Cortex of kidney (tissue), 1 donor: ENCODE data around the gene ANXA5.

Source experiments
- DNase-seq: peaks from one replicate; lab custom pipeline; 2025; lab: John Stamatoyannopoulos, UW

ANXA5 gene

DNA sequence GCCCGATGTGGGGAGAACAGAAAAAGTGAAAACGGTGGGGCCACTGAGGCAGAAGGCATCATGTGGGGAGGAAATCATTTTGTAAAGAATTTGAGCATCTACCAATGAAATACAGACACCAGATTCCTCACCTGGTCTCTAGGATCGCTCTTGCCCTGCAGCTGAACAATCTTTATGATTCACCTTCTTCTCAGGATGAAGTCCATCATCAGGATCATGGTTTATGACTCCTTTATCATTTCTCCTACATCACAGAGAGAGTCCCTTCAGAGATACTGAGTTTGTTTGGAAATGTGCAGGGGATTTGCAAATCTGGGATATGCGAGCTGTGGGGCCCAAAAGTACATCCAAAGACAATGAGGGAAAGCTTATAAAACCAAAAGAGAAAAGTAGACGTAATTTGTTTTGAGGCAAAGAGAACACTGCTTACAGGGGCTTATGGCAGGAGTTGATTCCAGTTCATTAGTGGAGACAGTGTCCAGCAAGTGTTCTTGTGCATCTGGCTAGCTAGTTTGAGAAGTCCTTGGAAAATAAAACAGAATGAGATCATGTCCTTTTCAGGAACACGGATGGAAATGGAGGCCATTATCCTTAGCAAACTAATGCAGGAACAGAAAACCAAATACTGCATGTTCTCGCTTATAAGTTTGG lies 15.3 kb upstream of the ANXA5 start:
- no peak for DNase-seq

DNA sequence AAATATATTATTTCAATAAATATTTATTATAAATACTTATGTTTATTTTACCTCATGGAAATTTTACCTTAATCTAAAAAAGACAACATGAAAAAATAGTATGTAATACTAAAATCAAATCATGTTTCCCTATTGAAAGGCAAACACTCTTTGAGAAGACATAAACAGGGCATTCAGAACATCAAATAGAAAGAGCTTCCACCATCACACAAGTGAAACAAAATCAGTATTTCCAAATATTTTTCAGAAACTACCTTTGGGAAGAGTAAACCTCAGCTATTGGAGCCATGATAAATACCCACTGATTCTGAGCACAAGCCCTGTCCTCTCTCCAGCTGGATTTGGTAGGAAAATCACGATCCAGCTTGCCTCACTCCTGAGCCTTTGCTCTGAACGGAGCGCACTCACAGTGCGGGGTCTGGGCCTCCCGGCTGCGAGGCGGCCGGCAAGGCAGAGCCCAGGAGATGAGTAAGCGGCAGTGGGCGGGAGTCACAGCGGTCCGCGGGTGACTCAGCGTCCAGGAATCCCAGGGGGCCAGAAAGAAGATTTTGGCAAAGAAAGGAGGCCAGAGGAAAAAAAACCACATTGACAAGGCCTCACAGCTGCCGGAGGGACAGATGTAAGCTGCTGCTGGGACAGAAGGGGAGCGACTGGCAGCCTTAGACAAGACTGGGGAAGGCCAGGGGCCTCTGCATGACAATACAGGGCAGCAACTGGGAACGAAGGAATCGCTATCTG lies 14.7 kb upstream of the ANXA5 start:
- no peak for DNase-seq

DNA sequence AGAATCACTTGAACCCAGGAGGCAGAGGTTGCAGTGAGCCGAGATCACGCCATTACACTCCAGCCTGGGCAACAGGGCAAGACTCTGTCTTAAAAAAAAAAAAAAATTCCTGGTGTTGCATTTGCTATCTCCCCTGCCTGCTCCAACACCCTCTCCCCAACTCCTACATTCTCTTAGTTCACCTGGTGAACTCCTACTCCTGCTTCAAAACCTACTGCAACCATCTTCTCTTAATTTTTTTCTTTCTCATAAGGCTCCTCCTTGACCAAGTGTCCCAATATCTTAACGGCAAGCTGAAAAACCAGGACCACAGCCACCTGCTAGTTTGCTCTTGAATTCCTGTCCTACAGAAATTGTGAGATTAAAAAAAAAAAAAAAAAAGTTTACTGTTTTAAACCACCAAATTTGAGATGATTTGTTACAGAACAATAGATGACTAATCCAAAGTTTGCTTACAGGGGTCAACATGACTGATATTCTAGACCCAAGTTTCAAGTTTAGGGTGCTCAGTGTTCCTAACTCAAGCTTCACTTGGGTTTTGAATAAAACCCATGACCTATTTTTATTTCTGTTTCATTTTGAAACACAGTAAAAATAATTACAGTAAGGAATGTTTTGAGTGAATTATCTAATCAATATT lies 13.1 kb upstream of the ANXA5 start:
- DNase-seq: no peak

DNA sequence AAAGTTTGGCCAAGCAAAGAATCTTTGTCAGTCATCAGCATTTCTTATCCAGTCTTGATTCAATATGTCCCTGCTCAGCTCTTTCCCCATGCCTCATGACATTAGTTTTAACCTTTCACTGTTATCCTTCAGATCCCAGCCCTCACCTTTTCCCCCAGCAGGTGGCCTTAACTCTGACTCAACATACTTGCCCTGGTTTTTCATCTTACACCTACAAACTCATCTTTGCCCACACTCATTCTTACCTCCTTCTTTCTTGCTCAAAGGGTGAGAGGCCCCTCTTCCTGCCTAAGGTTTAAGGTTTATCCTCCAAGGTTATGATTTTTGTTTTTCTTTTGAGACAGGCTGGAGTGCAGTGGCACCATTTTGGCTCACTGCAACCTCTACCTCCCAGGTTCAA lies 10.6 kb upstream of the ANXA5 start:
- no peak for DNase-seq

DNA sequence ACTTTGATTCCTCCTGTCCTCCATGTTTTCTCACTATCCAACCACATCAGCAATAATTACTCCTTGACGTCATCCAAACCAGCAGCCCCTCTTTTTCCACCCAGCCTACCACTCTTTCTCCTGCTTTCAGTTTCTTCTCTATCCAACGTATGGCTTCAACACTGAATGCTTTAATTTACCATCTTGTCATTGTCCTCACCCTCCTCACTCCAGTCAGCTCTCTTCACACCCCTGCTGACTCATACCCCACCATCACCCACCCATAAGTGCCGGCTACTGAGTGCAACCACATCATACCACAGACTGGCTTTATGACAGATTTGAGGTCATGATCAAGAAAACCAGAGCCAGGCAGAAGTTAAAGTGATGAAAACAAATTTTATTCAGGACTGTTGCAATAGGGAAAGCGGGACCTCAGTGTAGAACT lies 9.8 kb upstream of the ANXA5 start:
- DNase-seq: no peak

DNA sequence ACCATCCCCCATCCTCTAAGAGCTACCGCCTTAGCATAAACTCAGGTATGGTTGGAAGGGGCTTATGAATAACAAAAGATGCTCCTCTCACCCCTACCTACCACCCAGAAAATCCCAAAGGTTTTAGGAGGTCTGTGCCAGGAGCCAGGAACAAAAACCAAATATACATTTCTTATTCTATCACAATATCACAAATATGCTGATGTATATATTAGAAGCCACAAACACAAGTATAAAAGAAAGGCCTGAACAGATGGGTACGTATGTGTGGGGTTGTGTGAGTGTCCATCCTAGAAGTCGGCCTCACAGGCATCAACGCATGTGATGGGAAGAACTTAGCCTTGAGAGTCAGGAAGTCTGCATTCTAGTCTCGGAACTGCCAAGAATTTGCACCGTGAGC lies 8.7 kb upstream of the ANXA5 start:
- no peak for DNase-seq

DNA sequence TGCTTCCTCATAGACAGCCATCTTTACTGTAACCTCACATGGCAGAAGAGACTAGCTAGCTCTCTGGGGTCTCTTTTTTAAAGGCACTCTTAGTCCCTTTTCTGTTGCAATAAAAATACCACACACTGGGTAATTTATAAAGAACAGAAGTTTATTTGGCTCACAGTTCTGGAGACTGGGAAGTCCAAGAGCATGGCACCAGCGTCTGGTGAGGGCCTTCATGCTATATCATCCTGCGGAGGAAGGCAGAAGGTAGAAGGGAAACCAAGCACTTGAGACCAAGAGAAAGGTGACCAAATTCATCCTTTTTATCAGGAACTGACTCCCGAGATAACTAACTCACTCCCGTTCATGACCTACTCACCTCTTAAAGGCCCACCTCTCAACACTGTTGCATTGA lies 5.4 kb upstream of the ANXA5 start:
- DNase-seq: no peak

DNA sequence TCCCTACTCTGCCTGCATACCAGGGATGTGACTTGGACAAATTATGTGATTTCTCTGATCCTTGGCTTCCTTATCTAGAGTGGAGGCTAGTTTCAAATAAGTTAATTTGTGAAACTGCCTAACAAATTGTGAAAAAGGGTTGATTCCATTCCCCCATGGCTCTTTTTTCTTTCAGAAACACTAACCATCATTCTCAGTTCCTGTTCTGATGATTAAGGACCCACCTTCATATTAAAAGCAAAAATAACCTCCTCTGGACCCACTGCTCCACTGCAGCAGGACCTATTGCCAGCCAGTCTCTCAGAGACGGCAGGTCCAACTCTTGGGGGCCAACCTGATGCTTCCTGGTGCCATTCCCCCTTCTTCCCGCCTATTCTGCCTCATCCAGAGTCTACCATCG lies 4.5 kb upstream of the ANXA5 start:
- no peak for DNase-seq

DNA sequence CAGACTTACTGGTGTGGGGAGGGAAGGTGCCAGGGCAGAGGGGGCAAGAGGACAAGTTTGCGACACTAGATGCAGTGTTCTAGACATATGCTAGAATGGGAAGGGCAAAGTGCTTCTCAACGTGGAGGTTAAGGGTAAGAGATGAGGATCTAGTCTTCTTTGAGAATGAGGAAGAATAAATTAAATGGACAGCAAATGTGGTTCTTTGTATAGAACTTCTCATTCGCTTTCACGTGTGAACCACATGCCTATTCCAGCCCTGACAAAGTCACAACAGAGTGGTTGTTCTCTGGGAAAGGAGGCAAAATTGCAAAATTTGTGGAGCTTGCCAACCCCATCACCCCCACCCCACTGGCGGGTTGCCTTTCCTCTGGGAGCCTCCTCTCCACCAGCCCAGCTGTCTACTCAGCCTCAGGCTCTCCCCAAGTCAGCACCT lies 1.5 kb upstream of the ANXA5 start:
- DNase-seq: no peak

DNA sequence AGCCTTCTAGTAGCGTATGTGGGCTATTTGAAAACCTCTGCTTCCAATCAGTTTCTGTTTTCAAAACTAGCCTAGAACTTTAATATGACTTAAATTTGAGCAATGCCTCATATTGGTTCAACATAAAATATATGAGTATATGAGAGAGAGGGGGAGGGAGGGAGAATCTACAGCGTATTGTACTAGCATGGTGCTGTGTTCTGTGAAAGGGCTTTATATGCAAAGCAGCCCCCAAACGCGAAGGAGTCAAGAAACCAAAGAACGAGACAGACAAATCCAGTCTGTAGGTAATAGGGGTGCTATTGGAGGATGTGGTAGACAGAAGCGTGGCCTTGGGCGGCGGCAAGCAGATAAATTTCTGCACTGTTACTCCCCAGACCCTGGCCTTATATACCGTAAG lies 784 bp upstream of the ANXA5 start:
- DNase-seq: no peak

DNA sequence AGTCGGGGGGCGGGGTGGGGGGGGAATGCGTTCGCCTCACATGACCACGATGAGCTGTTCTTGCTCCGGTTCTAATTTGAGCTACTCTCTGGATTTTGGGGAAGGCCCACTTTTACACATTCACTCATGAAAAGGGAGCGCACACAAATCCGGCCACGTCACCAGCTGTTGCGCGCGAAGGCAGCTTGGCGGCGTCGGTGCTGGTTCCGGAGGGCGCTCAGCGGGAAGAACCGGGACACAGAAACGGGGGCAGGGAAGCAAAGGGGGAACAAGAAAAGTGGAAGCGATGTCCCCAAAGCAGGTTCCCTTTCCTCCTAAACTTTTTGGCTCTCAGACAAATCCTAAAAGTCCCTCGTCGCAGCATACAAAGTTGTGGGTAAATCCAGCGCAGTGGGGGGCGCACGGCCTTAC lies 605 bp downstream of the ANXA5 start:
- no peak for DNase-seq

DNA sequence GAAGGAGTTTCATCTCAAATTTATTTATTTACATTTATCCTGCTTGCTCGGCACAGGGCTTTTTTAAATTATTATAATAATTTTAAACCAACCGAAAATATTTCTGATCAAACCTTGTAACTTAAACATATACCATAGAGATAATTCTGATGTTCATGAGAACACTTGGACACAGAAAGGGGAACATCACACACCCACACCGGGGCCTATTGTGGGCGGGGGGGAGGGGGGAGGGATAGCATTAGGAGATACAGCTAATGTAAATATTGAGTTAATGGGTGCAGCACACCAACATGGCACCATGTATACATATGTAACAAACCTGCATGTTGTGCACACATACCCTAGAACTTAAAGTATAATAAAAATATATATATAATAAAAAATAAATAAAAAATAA lies 2.9 kb downstream of the ANXA5 start:
- DNase-seq: no peak

DNA sequence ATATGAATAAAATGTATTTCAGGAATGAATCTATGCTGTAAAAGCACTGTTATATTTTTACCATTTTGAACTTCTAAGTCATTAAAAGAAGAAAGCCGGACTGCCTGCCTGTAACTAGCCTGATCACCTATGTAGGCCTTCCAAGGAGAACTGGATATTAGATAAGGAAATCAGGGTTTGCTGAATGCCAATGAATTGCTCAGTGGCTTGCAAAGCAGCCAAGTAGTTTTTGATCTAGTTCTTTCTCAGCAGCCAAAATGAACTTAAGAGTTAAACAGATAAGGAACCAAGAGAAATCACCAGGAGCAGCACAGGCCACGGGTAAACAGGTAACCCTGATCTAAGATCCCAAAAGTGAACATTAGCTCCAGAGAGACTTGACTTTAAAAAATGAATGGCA lies 3.3 kb downstream of the ANXA5 start:
- DNase-seq: no peak

DNA sequence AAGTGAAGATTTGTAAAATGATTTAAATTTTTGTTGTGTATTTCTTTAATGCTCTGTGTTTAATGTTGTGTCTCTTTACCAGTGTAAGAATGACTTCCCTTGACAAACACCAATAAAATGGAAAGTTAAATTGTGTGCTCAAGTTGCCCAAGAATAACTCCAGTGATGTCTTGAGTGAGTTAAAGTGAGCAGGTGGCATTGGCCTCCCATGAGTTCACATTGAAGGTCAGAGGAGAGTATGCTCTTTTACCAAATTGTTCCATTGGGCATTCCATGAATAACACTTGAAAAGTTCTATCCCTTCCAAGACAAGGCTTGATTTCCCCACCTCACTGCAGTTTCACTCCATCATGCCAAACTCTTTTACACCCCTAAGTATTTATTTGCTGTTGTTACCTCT lies 4.5 kb downstream of the ANXA5 start:
- no peak for DNase-seq

DNA sequence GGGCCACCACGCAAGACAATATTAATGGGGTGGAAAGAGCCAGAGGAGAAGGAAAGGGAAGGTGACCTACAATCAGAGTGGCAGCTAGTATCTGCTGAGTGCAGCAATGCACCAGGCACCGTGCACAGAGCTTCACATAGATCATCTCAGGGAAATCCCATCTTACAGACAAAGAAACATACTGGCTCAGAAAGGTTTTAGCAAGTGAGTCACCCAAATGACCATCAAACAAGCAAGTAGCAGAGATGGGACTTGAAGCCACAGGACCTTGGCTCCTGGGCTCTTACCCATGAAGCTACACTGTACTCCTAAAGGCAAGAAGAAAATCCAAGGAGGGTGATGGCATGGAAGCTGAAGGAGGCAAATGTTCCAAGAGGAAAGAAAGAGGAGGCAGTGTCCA lies 6.8 kb downstream of the ANXA5 start:
- no peak for DNase-seq

DNA sequence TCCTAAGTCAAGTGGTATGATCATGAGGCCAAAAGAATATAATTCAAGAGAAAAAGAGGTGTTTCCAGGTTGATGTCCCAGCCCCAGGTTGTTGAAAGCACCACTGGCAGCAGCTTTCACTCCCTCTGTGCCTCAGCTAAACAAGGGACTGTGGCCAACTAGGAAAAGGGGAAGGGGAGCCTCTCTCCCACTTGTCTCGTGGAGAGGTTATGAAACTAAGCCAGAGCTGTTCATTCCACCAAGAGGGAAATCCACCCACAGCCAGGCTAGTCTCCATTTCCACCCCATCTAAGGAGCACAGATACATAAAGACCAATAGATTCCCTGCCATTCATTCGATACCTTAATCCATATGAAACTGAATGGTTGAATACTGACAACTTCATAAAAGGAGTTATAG lies 8.1 kb downstream of the ANXA5 start:
- DNase-seq: no peak

DNA sequence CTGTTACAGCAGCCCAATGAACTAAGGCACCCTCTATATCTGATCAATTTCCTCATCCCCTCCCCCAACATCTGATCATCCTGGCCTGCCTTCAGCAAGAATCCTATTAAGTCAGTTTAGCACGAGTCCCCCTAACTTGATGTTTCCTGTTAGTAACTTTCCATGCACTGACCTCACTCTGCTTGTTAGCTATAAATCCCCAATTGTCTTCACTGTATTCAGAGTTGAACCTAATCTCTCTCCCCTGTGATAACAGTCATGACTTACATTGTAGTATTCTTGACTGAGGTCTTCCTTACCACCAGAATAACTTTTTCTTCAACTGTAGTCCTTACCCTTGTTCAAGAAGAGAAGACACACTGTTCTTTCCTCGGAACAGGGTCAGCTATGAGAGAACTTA lies 8.5 kb downstream of the ANXA5 start:
- no peak for DNase-seq

DNA sequence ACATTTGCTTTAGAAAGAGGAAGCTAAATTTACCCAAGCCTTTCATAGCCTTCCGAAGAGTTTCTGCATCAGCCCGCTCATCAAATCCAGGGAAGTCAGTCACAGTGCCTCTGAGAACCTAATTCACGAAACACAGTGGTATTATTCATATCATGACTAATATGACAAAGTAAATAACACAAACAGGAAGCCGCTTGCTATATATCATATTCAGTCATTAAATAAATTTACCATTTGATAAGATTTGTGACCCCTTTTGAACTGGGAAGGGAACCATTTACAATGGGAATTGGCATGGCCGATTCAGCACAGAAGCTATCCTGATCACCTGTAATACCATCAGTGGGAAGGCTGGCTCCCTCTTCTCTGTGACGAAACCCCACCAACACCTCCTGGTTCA lies 10.5 kb downstream of the ANXA5 start:
- DNase-seq: no peak

DNA sequence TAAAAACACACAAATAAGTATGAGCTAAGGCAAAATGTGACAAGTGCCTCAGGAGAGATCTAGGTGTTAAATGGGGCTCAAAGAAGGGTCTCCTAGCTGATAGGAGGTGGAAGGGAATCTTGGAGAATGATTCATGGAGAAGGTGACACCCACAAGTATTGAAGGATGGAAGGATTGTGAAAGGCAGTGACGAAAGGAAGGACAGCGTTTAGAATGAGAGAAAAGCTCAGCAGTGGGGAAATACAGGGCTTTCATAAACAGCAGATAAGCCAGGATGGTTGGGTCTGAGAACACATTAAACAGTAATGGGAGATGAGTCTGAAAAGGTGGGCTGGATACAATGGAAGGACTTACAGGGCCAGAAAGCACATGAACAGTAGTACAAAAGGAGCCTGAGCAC lies 11.5 kb downstream of the ANXA5 start:
- no peak for DNase-seq

DNA sequence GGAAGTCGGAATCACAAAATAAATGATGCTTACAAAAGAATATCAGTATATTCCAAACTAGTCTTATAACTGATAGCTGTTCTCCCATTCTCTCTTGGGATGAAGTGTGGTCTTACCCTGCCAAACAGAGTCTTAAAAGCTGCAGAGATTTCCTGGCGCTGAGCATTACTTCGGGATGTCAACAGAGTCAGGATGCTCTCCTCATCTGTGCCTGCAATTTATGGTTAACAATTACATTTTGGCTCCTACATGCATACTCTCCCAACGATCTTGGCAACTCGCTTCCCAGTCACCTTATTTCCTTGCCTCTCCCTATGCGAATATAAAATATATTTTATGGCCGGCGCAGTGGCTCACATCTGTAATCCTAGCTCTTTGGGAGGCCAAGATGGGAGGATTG lies 12.2 kb downstream of the ANXA5 start:
- DNase-seq: no peak

DNA sequence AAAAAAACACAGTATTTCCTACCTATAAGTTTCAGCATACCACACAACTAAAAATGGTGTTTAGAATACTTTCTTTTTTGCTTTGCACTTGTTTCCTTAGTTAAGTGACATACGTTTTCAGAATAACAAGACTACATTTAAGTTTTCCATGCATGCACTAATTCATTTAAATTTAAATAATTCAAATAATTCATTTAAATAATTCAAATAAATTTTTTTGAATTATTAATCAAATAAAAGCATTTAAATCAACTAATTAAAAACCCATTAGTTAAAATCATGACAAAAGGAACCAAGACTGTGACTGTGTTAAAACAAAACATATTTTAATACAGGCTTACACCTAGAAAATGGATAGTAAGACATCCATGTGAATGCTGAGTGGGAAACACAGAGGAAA lies 12.8 kb downstream of the ANXA5 start:
- DNase-seq: no peak

DNA sequence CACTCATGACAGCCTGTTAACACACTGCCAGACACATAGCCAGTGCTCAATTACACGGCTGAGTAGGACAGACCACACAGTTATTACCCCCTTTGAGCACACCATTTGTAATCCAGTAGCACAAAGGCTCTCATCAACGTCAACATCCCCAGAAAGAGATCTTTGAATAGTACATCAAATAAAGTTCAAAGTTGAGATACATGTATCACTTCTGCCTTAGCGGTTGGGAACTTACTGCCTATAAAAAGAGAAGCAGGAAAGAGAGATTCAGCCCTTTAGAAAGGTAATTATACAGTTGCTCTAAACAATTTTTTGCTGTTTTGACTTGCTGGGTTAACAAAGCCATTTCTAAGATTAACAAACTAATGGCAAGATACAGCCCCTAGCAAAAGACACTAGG lies 16.2 kb downstream of the ANXA5 start:
- no peak for DNase-seq

DNA sequence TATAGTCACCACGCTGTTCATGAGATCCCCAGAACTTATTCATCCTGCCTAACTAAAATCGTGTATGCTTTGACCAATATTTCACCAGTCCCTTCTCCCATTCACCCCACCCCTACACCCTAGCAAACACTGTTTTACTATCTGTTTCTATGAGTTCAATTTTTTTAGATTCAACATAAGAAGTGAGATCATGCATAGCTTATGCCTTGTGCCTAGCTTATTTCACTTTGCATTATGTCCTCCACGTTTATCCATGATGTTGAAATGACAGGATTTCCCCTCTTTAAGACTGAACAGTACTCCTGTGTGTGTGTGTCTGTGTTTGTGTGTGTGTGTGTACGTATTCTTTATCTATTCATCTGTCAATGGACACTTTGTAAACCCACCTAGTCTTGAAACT lies 16.8 kb downstream of the ANXA5 start:
- no peak for DNase-seq

DNA sequence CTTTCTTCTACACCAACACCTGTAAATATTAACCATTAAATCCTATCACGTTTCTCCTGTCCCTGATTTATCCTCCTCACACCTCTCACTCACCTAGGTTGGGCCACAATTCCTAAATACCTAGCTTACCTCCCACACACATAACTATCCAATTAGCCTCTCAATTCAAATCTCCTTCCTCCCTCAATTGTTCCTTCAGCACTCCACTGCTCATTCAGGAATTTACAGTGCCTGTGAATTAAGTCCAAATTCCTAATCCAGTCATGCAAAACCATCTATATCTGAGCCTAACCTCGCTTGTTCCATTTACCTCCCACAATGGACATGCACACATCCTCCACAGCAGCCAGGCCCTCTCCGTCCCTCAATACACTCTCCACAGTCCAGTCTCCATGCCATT lies 17.5 kb downstream of the ANXA5 start:
- DNase-seq: no peak
